Regular cardiac myocyte (primary cell): ENCODE results near the gene ASGR2. TPM values are rescaled to one million over a fixed set of nuclear protein-coding genes. Genes with fewer than 3 reads are reported as not detected.

Experiments
- total RNA-seq: library from RNA; depleted of rRNA; stranded (reverse); fragments of >200 nt; gene quantifications from 2 replicates; pipeline ENCODE4 v1.2.3, GENCODE V29; 2014

ASGR2 gene, protein sequence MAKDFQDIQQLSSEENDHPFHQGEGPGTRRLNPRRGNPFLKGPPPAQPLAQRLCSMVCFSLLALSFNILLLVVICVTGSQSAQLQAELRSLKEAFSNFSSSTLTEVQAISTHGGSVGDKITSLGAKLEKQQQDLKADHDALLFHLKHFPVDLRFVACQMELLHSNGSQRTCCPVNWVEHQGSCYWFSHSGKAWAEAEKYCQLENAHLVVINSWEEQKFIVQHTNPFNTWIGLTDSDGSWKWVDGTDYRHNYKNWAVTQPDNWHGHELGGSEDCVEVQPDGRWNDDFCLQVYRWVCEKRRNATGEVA
- total RNA-seq: not detected in 2 replicates

GRCh38 chr17:7114241-7114874 lies at the start of gene ASGR2:
Gene ASGR2 (minus strand): TSS chr17:7114822. CDS start chr17:7114240, 582 bp downstream.

DNA sequence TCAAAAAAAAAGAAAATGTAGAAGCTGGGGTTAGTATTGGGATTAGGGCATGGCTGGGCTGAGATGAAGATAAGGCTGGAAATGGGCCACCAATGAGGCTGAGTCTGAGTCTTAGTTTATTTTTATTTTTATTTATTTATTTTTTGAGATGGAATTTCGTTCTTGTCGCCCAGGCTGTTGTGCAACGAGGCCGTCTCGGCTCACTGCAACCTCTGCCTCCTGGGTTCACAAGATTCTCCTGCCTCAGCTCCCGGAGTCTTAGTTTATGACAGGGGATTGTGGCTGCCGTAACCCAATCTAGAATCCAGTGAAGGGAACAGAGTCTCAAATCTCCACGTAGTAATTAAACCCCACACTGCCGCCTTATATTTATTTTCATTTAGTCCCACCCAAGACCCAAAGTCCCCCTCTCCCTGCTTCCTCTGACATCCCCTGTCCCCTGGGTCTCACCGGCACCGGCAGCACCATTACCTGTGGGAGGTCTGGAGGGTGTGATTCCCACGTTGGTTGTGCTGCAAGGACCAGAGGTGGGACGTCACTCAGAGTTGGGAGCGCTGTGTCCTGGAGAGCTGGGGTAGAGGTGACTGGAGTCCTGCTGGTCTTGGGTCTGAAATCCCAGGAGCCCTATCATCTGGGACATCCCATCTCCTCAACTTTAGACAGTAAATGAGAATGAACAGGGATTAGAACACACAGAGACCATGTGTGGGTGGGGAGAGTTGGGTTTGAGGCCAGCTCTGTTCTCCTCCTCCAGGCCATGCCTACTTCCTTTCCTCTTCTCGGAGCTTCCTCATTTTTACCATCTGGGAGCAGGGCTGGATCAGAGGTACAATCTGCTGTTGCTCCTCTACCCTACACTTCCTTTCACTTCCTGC lies 34.8 kb downstream of the ASGR2 start, which contains the start of gene CLEC10A:
Gene CLEC10A, minus strand, starts transcription at position 671 of the 875 bp plus-strand sequence. CDS start 1,439 bp downstream, outside the sequence.

Other genes with a start within 250 kb of the ASGR2 start
- not detected in 2 replicates for gene ALOX12, start 118.8 kb downstream of the ASGR2 start, total RNA-seq
- 19.7 and 20.6 TPM in 2 replicates for gene RNASEK, start 102.2 kb downstream of the ASGR2 start, total RNA-seq
- gene BCL6B, start 91.8 kb downstream of the ASGR2 start, total RNA-seq: 0.19 and 0.56 TPM in 2 replicates
- gene SLC16A13, start 78.8 kb downstream of the ASGR2 start, total RNA-seq: 0.28 and 1.2 TPM in 2 replicates
- gene SLC16A11, start 70.7 kb downstream of the ASGR2 start, total RNA-seq: 0.85 TPM in 1 of 2 replicates, not detected in the other
- gene CLEC10A, start 34.6 kb downstream of the ASGR2 start, total RNA-seq: not detected in 2 replicates
- gene ASGR1, start 64.5 kb upstream of the ASGR2 start, total RNA-seq: 0.56 and 0.58 TPM in 2 replicates
- 12.7 and 16.3 TPM in 2 replicates for gene DLG4, start 105.0 kb upstream of the ASGR2 start, total RNA-seq
- gene ACADVL, start 105.1 kb upstream of the ASGR2 start, total RNA-seq: 261 and 425 TPM in 2 replicates
- 49.8 and 59.5 TPM in 2 replicates for gene DVL2, start 119.7 kb upstream of the ASGR2 start, total RNA-seq
- gene PHF23, start 124.6 kb upstream of the ASGR2 start, total RNA-seq: 40.0 and 40.8 TPM in 2 replicates
- 118 and 275 TPM in 2 replicates for gene GABARAP, start 127.6 kb upstream of the ASGR2 start, total RNA-seq
- gene CTDNEP1, start 136.9 kb upstream of the ASGR2 start, total RNA-seq: 14.4 and 19.9 TPM in 2 replicates
- 22.0 and 57.3 TPM in 2 replicates for gene ELP5, start 137.4 kb upstream of the ASGR2 start, total RNA-seq
- 0.19 and 1.7 TPM in 2 replicates for gene CLDN7, start 147.7 kb upstream of the ASGR2 start, total RNA-seq
- gene SLC2A4, start 166.9 kb upstream of the ASGR2 start, total RNA-seq: under 0.01 and 0.28 TPM in 2 replicates
- gene YBX2, start 179.8 kb upstream of the ASGR2 start, total RNA-seq: 0.56 TPM in 1 of 2 replicates, not detected in the other
- 474 and 1,218 TPM in 2 replicates for gene EIF5A, start 192.8 kb upstream of the ASGR2 start, total RNA-seq
- gene GPS2, start 200.5 kb upstream of the ASGR2 start, total RNA-seq: 26.8 and 41.8 TPM in 2 replicates
- 12.7 and 23.8 TPM in 2 replicates for gene NEURL4, start 214.5 kb upstream of the ASGR2 start, total RNA-seq
- gene ACAP1, start 221.7 kb upstream of the ASGR2 start, total RNA-seq: 0.56 and 0.58 TPM in 2 replicates
- gene KCTD11, start 237.3 kb upstream of the ASGR2 start, total RNA-seq: 10.4 and 13.5 TPM in 2 replicates
- gene TMEM95, start 240.3 kb upstream of the ASGR2 start, total RNA-seq: not detected in 2 replicates